Stomach smooth muscle (tissue), 2 donors: ENCODE measurements around the gene KLF8.

Experiments used
- H3K27ac ChIP-seq: one replicate; pipeline ENCODE4 v1.7.0; 2013; ENCODE audit warnings: mild to moderate bottlenecking, low read length, inconsistent platforms
- H3K27me3 ChIP-seq, 2 donors: one replicate each; pipeline ENCODE4 v1.7.0; 2013; ENCODE audit warnings: low read length in 2 of 2; ENCODE audit not compliant: insufficient read depth in 2 of 2, control insufficient read depth in 1 of 2
- H3K36me3 ChIP-seq, 2 donors: one replicate each; pipeline ENCODE4 v1.7.0; 2013; ENCODE audit warnings: low read length in 2 of 2; ENCODE audit not compliant: control insufficient read depth in 2 of 2, insufficient read depth in 2 of 2
- H3K4me1 ChIP-seq: one replicate; pipeline ENCODE4 v1.7.0; 2013; ENCODE audit warnings: low read length; ENCODE audit not compliant: control insufficient read depth, insufficient read depth
- H3K4me3 ChIP-seq, 2 donors: one replicate each; pipeline ENCODE4 v1.7.0; 2013; ENCODE audit warnings: low read length in 2 of 2
- H3K9ac ChIP-seq, 2 donors: one replicate each; pipeline ENCODE4 v1.7.0; 2013; ENCODE audit warnings: low read length in 2 of 2, mild to moderate bottlenecking in 1 of 2
- H3K9me3 ChIP-seq, 2 donors: one replicate each; pipeline ENCODE4 v1.7.0; 2013; ENCODE audit warnings: low read length in 2 of 2; ENCODE audit not compliant: control insufficient read depth in 2 of 2
- donor health status: healthy.
- donor health status: Pancreatic carcinoma.

KLF8 gene

DNA sequence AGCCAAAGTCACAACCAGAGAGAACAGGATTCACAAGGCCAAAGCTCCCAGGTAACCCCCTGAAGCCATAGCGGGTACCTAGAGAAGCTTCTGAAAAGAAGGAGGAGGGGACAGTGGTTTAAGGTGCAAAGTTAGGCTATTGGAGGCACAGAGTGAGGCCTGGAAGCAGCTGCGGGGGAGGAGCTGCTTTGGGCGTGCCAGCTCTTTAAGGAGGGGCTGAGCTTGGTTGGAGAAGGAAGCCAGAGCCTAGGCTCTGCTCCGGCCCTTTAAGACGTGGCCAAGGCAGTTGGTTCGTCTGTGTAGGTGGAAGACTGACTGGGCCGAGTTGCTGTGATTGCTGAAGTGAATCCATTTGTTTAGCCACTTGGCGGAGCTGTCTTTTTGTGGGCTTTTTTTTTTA lies 1.5 kb downstream of the KLF8 start:
- Histone ChIP-seq H3K4me1 (no peaks in the 10 kb centered on the region), H3K36me3 (no peaks in the 10 kb centered on the region), H3K27ac (peak overlapping the region; percentile 77), H3K4me3 (peak overlapping the region; percentile 73 to 76), H3K9me3 (no peaks in the 10 kb centered on the region), H3K9ac (peak overlapping the region; percentile 62 to 76), H3K27me3 (peaks cover 0 to 10% of the 10 kb centered on the region in 2 donors)

GRCh38 chrX:56248492-56248891 lies 16.3 kb downstream of the KLF8 start:
- H3K9ac ChIP-seq = no peak overlapping the region
- no peaks in the 10 kb centered on the region for H3K9me3 ChIP-seq
- H3K4me1 ChIP-seq = no peaks in the 10 kb centered on the region
- peaks cover 0 to 2% of the 10 kb centered on the region in 2 donors for H3K27me3 ChIP-seq
- no peak overlapping the region for H3K27ac ChIP-seq
- H3K36me3 ChIP-seq = no peaks in the 10 kb centered on the region
- H3K4me3 ChIP-seq = no peak overlapping the region

- Histone ChIP-seq H3K9ac (no peak overlapping the region), H3K27me3 (no peaks in the 10 kb centered on the region), H3K4me3 (no peak overlapping the region), H3K4me1 (no peaks in the 10 kb centered on the region), H3K36me3 (no peaks in the 10 kb centered on the region), H3K27ac (no peak overlapping the region), H3K9me3 (no peaks in the 10 kb centered on the region)
Observed at GRCh38 chrX:56253832-56254703, 21.9 kb downstream of the KLF8 start.

GRCh38 chrX:56268888-56269287 lies 36.7 kb downstream of the KLF8 start:
- Histone ChIP-seq H3K27ac (no peak overlapping the region), H3K9me3 (no peaks in the 10 kb centered on the region), H3K4me3 (no peak overlapping the region), H3K9ac (no peak overlapping the region), H3K27me3 (no peaks in the 10 kb centered on the region), H3K4me1 (no peaks in the 10 kb centered on the region), H3K36me3 (peaks cover 3 to 8% of the 10 kb centered on the region in 2 donors)

GRCh38 chrX:56278692-56279091 lies 46.5 kb downstream of the KLF8 start:
- H3K27ac ChIP-seq = no peak overlapping the region
- H3K9ac ChIP-seq = no peak overlapping the region
- no peaks in the 10 kb centered on the region for H3K36me3 ChIP-seq
- H3K27me3 ChIP-seq = peaks cover 0 to 7% of the 10 kb centered on the region in 2 donors
- H3K4me3 ChIP-seq = no peak overlapping the region
- no peaks in the 10 kb centered on the region for H3K4me1 ChIP-seq
- H3K9me3 ChIP-seq = no peaks in the 10 kb centered on the region

GRCh38 chrX:56279863-56280262 lies 47.7 kb downstream of the KLF8 start:
- H3K9ac ChIP-seq = no peak overlapping the region
- no peak overlapping the region for H3K27ac ChIP-seq
- H3K4me3 ChIP-seq = no peak overlapping the region
- H3K27me3 ChIP-seq = peaks cover 0 to 7% of the 10 kb centered on the region in 2 donors
- H3K36me3 ChIP-seq = peaks cover 3 to 4% of the 10 kb centered on the region in 2 donors
- H3K9me3 ChIP-seq = no peaks in the 10 kb centered on the region
- H3K4me1 ChIP-seq = no peaks in the 10 kb centered on the region

DNA sequence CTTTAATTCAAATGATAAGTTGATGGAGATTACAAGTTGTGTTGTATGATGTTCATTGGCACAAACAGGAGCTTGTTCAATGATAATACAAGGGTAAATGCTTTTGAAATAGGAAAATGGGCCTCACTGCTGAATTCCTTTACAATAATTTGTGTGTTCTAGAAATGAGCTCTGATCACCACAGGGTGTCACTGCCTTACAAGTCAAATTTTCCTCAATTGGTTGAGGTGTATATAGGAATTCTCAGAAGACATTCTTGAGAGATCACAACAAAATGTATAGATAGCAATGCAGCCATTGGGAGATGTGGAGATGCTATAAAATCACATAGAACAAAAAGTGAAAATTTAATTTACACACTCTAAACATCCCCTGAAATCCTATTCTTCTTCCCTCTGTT lies 49.6 kb downstream of the KLF8 start:
- Histone ChIP-seq H3K9me3 (no peaks in the 10 kb centered on the region), H3K27ac (no peak overlapping the region), H3K27me3 (peaks cover 0 to 7% of the 10 kb centered on the region in 2 donors), H3K4me1 (no peaks in the 10 kb centered on the region), H3K9ac (no peak overlapping the region), H3K36me3 (peaks cover 3 to 4% of the 10 kb centered on the region in 2 donors), H3K4me3 (no peak overlapping the region)

DNA sequence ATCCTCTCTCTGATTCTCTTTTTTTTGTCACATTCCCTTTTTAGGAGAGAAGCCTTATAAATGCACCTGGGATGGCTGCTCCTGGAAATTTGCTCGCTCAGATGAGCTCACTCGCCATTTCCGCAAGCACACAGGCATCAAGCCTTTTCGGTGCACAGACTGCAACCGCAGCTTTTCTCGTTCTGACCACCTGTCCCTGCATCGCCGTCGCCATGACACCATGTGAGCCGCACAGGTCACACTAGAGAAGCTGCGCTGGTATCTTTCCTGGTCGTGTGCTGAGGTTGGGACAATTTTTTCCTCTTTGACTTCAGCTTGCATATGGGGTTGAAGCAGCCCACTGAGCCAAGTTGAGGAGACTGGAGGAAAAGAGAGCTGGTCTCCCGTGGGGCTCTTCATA lies 52.1 kb downstream of the KLF8 start:
- peaks cover 3 to 4% of the 10 kb centered on the region in 2 donors for H3K36me3 ChIP-seq
- no peak overlapping the region for H3K27ac ChIP-seq
- H3K9me3 ChIP-seq = no peaks in the 10 kb centered on the region
- no peak overlapping the region for H3K9ac ChIP-seq
- no peaks in the 10 kb centered on the region for H3K4me1 ChIP-seq
- no peaks in the 10 kb centered on the region for H3K27me3 ChIP-seq
- H3K4me3 ChIP-seq = no peak overlapping the region

GRCh38 chrX:56288608-56289007 lies 56.5 kb downstream of the KLF8 start:
- H3K27me3 ChIP-seq = no peaks in the 10 kb centered on the region
- H3K36me3 ChIP-seq = peaks cover 3 to 4% of the 10 kb centered on the region in 2 donors
- H3K9me3 ChIP-seq = peaks cover 0 to 2% of the 10 kb centered on the region in 2 donors
- no peak overlapping the region for H3K4me3 ChIP-seq
- no peak overlapping the region for H3K9ac ChIP-seq
- H3K27ac ChIP-seq = no peak overlapping the region
- no peaks in the 10 kb centered on the region for H3K4me1 ChIP-seq

GRCh38 chrX:56289449-56289848 lies 57.3 kb downstream of the KLF8 start:
- peaks cover 1% of the 10 kb centered on the region in 2 donors for H3K36me3 ChIP-seq
- no peaks in the 10 kb centered on the region for H3K4me1 ChIP-seq
- H3K9ac ChIP-seq = no peak overlapping the region
- H3K4me3 ChIP-seq = no peak overlapping the region
- H3K27me3 ChIP-seq = no peaks in the 10 kb centered on the region
- peaks cover 0 to 2% of the 10 kb centered on the region in 2 donors for H3K9me3 ChIP-seq
- no peak overlapping the region for H3K27ac ChIP-seq

GRCh38 chrX:56308726-56309125 lies 76.6 kb downstream of the KLF8 start:
- no peak overlapping the region for H3K9ac ChIP-seq
- H3K27me3 ChIP-seq = no peaks in the 10 kb centered on the region
- no peaks in the 10 kb centered on the region for H3K9me3 ChIP-seq
- no peak overlapping the region for H3K4me3 ChIP-seq
- H3K27ac ChIP-seq = no peak overlapping the region
- no peaks in the 10 kb centered on the region for H3K4me1 ChIP-seq
- no peaks in the 10 kb centered on the region for H3K36me3 ChIP-seq
